IMR-90 (cell line): ENCODE results near the gene CASP14. TPM values are rescaled to one million over a fixed set of nuclear protein-coding genes. Genes with fewer than 3 reads are reported as not detected.

Experiments
- ATAC-seq: fragments of 200-7000 bp; cut with Tn5 transposase; 2 replicates; pipeline ENCODE4 v1.9.1; 2020; ENCODE audit warnings: low read depth, mild to moderate bottlenecking, moderate library complexity
- BruUV-seq: library from RNA; stranded (reverse); fragments of 400-500 nt; replicated peaks from 2 replicates; lab custom pipeline; 2021; lab: Mats Ljungman, UMichigan
- CTCF ChIA-PET: fragments of 300-600 bp; formaldehyde crosslinking; extraction: SDS; loops from one replicate; lab custom pipeline; 2021; ENCODE audit warnings: antibody characterized with exemption; lab: Yijun Ruan, JAX
- POLR2A ChIA-PET: fragments of 300-600 bp; sonication (Branson Sonifier 250); formaldehyde crosslinking; loops from one replicate; lab custom pipeline; 2022; ENCODE audit warnings: antibody characterized with exemption; ENCODE audit not compliant: unreplicated experiment; lab: Charles Lee
- DNase-seq: peaks from one replicate; pipeline ENCODE4 v3.0.0; 2013
- H2AFZ ChIP-seq: replicated peaks from 2 replicates; pipeline ENCODE3; 2013; ENCODE audit warnings: low read length, mild to moderate bottlenecking; ENCODE audit not compliant: poor library complexity
- H2AK5ac ChIP-seq: 2 replicates; pipeline ENCODE4 v1.6.1; 2013; ENCODE audit warnings: low read depth, low read length, inconsistent platforms
- H2AK9ac ChIP-seq: replicated peaks from 2 replicates; pipeline ENCODE3; 2013; ENCODE audit warnings: mild to moderate bottlenecking, low read depth, low read length, moderate library complexity; ENCODE audit not compliant: poor library complexity
- H2BK120ac ChIP-seq: 2 replicates; pipeline ENCODE4 v1.6.1; 2013; ENCODE audit warnings: low read depth, low read length, inconsistent platforms
- H2BK15ac ChIP-seq: 3 replicates; pipeline ENCODE4 v1.6.1; 2013; ENCODE audit warnings: low read depth, low read length, inconsistent platforms
- H2BK20ac ChIP-seq: 2 replicates; pipeline ENCODE4 v1.6.1; 2013; ENCODE audit warnings: low read depth, mild to moderate bottlenecking, inconsistent platforms, low read length, moderate library complexity
- H2BK5ac ChIP-seq: 2 replicates; pipeline ENCODE4 v1.6.1; 2013; ENCODE audit warnings: mild to moderate bottlenecking, low read depth, low read length, inconsistent platforms; ENCODE audit not compliant: poor library complexity, severe bottlenecking
- H3K14ac ChIP-seq: replicated peaks from 2 replicates; pipeline ENCODE4 v1.6.1; 2013; ENCODE audit warnings: low read depth, low read length, inconsistent platforms
- H3K18ac ChIP-seq: 2 replicates; pipeline ENCODE4 v1.6.1; 2013; ENCODE audit warnings: low read depth, low read length, control low read depth
- H3K23ac ChIP-seq: 2 replicates; pipeline ENCODE4 v1.6.1; 2013; ENCODE audit warnings: low read depth, low read length, inconsistent platforms
- H3K27ac ChIP-seq: 2 replicates; pipeline ENCODE4 v1.5.1; 2013; ENCODE audit warnings: mild to moderate bottlenecking, control low read depth, low read length; ENCODE audit not compliant: insufficient read depth
- H3K27me3 ChIP-seq: 2 replicates; pipeline ENCODE4 v1.6.1; 2013; ENCODE audit warnings: low read length; ENCODE audit not compliant: control insufficient read depth, insufficient read depth
- H3K36me3 ChIP-seq: 2 replicates; pipeline ENCODE4 v1.6.1; 2013; ENCODE audit warnings: low read length, mixed read lengths; ENCODE audit not compliant: control insufficient read depth, insufficient read depth
- H3K4ac ChIP-seq: 2 replicates; pipeline ENCODE4 v1.6.1; 2013; ENCODE audit warnings: low read depth, low read length, inconsistent platforms
- H3K4me1 ChIP-seq: 2 replicates; pipeline ENCODE4 v1.6.1; 2013; ENCODE audit warnings: low read length, mixed read lengths; ENCODE audit not compliant: control insufficient read depth, insufficient read depth
- H3K4me2 ChIP-seq: 2 replicates; pipeline ENCODE4 v1.6.1; 2013; ENCODE audit warnings: low read depth, mild to moderate bottlenecking, control low read depth, low read length, moderate library complexity
- H3K4me3 ChIP-seq: 2 replicates; pipeline ENCODE4 v1.5.1; 2013; ENCODE audit warnings: low read depth, mild to moderate bottlenecking, control low read depth, low read length, moderate library complexity; ENCODE audit not compliant: insufficient read depth
- H3K56ac ChIP-seq: 2 replicates; pipeline ENCODE4 v1.6.1; 2013; ENCODE audit warnings: low read length, inconsistent platforms; ENCODE audit not compliant: insufficient read depth; ENCODE audit errors: extremely low read depth
- H3K79me1 ChIP-seq, 2 experiments: 2 replicates each; pipeline ENCODE4 v1.6.1; 2013; ENCODE audit warnings: low read length in 2 of 2, inconsistent platforms in 1 of 2, low read depth in 1 of 2
- H3K9ac ChIP-seq: 2 replicates; pipeline ENCODE4 v1.6.1; 2013; ENCODE audit warnings: low read depth, low read length, control low read depth
- H3K9me1 ChIP-seq: 2 replicates; pipeline ENCODE4 v1.6.1; 2013; ENCODE audit warnings: low read length, inconsistent platforms; ENCODE audit not compliant: insufficient read depth
- H3K9me3 ChIP-seq: 2 replicates; pipeline ENCODE4 v1.6.1; 2013; ENCODE audit warnings: low read length; ENCODE audit not compliant: control insufficient read depth, insufficient read depth
- H4K20me1 ChIP-seq: 2 replicates; pipeline ENCODE4 v1.6.1; 2013; ENCODE audit warnings: low read length, inconsistent platforms; ENCODE audit not compliant: insufficient read depth
- H4K5ac ChIP-seq: 2 replicates; pipeline ENCODE4 v1.6.1; 2013; ENCODE audit warnings: mild to moderate bottlenecking, low read depth, low read length, control low read depth
- H4K8ac ChIP-seq, 2 experiments: 2 replicates each; pipeline ENCODE4 v1.6.1; 2013; ENCODE audit warnings: low read depth in 2 of 2, low read length in 2 of 2, control low read depth in 1 of 2, inconsistent platforms in 1 of 2
- H4K91ac ChIP-seq: 2 replicates; pipeline ENCODE4 v1.6.1; 2013; ENCODE audit warnings: low read depth, low read length, inconsistent platforms; ENCODE audit not compliant: insufficient read depth
- BHLHE40 ChIP-seq: fragments of 150-350 bp; IDR thresholded peaks from 2 replicates; pipeline ENCODE4 v1.6.1; 2016; ENCODE audit warnings: mild to moderate bottlenecking, low read depth, low read length
- CEBPB ChIP-seq: IDR thresholded peaks from 2 replicates; pipeline ENCODE4 v1.6.1; 2012; ENCODE audit warnings: low read depth, low read length, improper control_type of control experiment
- CHD1 ChIP-seq: IDR thresholded peaks from 2 replicates; pipeline ENCODE4 v1.6.1; 2012; ENCODE audit warnings: low read depth, low read length, improper control_type of control experiment
- FOS ChIP-seq: fragments of 150-350 bp; IDR thresholded peaks from 2 replicates; pipeline ENCODE4 v1.6.1; 2016; ENCODE audit warnings: low read depth, low read length
- MAFK ChIP-seq: IDR thresholded peaks from 2 replicates; pipeline ENCODE4 v1.6.1; 2012; ENCODE audit warnings: low read depth, low read length, improper control_type of control experiment
- MAZ ChIP-seq: IDR thresholded peaks from 2 replicates; pipeline ENCODE4 v1.6.1; 2012; ENCODE audit warnings: low read depth, mild to moderate bottlenecking, low read length, improper control_type of control experiment, moderate library complexity, borderline replicate concordance
- MXI1 ChIP-seq: IDR thresholded peaks from 2 replicates; pipeline ENCODE4 v1.6.1; 2012; ENCODE audit warnings: low read depth, mild to moderate bottlenecking, low read length, moderate library complexity, borderline replicate concordance
- NFE2L2 ChIP-seq: fragments of 150-350 bp; IDR thresholded peaks from 2 replicates; pipeline ENCODE4 v1.6.1; 2016; ENCODE audit warnings: low read depth, mild to moderate bottlenecking, low read length
- POLR2A ChIP-seq: IDR thresholded peaks from 2 replicates; pipeline ENCODE4 v1.6.1; 2012; ENCODE audit warnings: mild to moderate bottlenecking, low read depth, low read length
- RAD21 ChIP-seq: IDR thresholded peaks from 2 replicates; pipeline ENCODE4 v1.6.1; 2012; ENCODE audit warnings: low read length, improper control_type of control experiment
- RCOR1 ChIP-seq: IDR thresholded peaks from 2 replicates; pipeline ENCODE4 v1.6.1; 2012; ENCODE audit warnings: mild to moderate bottlenecking, low read length, improper control_type of control experiment; ENCODE audit not compliant: insufficient replicate concordance
- RFX5 ChIP-seq: IDR thresholded peaks from 2 replicates; pipeline ENCODE4 v1.8.0; 2012; ENCODE audit warnings: low read depth, mild to moderate bottlenecking, low read length, moderate library complexity
- SMC3 ChIP-seq: fragments of 150-350 bp; IDR thresholded peaks from 2 replicates; pipeline ENCODE4 v1.6.1; 2016; ENCODE audit warnings: low read depth, mild to moderate bottlenecking, antibody characterized with exemption, low read length, moderate library complexity
- WGBS, 2 experiments: methylation state at CpG; one replicate each; pipeline versions ENCODE4 v1.1.5 to v1.1.7; 2013; ENCODE audit warnings: missing lambda C conversion rate in 2 of 2; ENCODE audit not compliant: insufficient read length in 1 of 2; ENCODE audit errors: extremely low coverage in 2 of 2; 5-methylcytosine and 5-hydroxymethylcytosine counted together
- dilution Hi-C: fragments of 300-500 bp; cut with HindIII; formaldehyde crosslinking; loops from one replicate; pipeline ENCODE4 v1.14.3; 2018; ENCODE audit warnings: low sequenced_read_pairs; ENCODE audit not compliant: unreplicated experiment
- in situ Hi-C: fragments of 300-500 bp; cut with MboI; formaldehyde crosslinking; loops from 3 replicates; pipeline ENCODE4 v1.14.3; 2019; ENCODE audit warnings: low sequenced_read_pairs, inconsistent platforms, mixed read lengths
- intact Hi-C: fragments of 100-400 bp; cut with micrococcal nuclease; formaldehyde crosslinking; loops from 2 replicates; pipeline ENCODE4 v1.10.0; 2022
- polyA plus RNA-seq, 3 experiments: library from polyadenylated mRNA; depleted of rRNA; stranded (reverse); fragments of >200 nt; gene quantifications; 2 replicates each; pipeline ENCODE4 v1.2.3, GENCODE V29; 2012; ENCODE audit warnings: low replicate concordance in 1 of 3
- total RNA-seq: library from RNA; depleted of rRNA; stranded (reverse); fragments of >200 nt; gene quantifications from 2 replicates; pipeline ENCODE4 v1.2.3, GENCODE V29; 2012
- TF ChIP-seq, protein P1 (sequence below): fragments of 150-350 bp; IDR thresholded peaks from 2 replicates; pipeline ENCODE4 v1.6.1; 2016; ENCODE audit warnings: low read depth, mild to moderate bottlenecking, low read length, moderate library complexity, borderline replicate concordance
- TF ChIP-seq, protein P2 (sequence below): conservative IDR thresholded peaks from 2 replicates; pipeline ENCODE4 v1.5.1; 2012; ENCODE audit warnings: mild to moderate bottlenecking, low read depth, low read length, improper control_type of control experiment
- TF ChIP-seq, protein P3 (sequence below): fragments of 150-350 bp; IDR thresholded peaks from 2 replicates; pipeline ENCODE4 v1.6.1; 2017; ENCODE audit warnings: mild to moderate bottlenecking, antibody characterized with exemption, low read length, low read depth

CASP14 gene
- total and polyA plus RNA-seq, 2 of the 4 experiments (the other 2 are of a cell fraction) = not detected

DNA sequence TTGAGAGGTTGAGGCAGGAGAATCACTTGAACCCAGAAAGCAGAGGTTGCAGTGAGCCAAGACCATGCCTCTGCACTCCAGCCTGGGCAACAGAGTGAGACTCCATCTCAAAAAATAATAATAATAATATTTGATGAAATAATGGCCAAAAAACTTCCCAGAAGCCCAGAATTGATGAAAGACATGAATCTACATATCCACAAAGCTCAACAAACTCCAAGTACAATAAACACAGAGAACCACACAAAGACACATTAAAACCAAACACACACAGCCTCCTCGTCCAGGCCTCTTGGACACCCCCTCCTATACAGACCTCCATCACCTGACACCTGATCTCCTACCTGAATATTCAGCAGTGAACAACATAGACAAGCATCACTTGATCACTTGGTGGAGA lies 54.7 kb downstream of the CASP14 start:
- Histone ChIP-seq H2BK5ac (no peak overlapping the region), H3K18ac (no peak overlapping the region), H2BK120ac (no peak overlapping the region), H3K4me3 (no peak overlapping the region), H4K20me1 (peaks cover 8% of the 10 kb centered on the region), H2BK20ac (no peak overlapping the region), H4K8ac (no peak overlapping the region), H2AK9ac (no peak overlapping the region), H3K9me3 (peaks cover 11% of the 10 kb centered on the region), H2AFZ (no peak overlapping the region), H3K36me3 (peaks cover 4% of the 10 kb centered on the region; the same call in 1 of the 2 replicates), H3K27me3 (peaks cover 3% of the 10 kb centered on the region), H2AK5ac (no peak overlapping the region), H3K4me2 (no peak overlapping the region), H3K56ac (no peak overlapping the region), H4K91ac (no peak overlapping the region), H3K79me1 (peaks cover 0 to 18% of the 10 kb centered on the region in 2 experiments; a peak in 2 of 4 replicates), H3K23ac (no peak overlapping the region), H4K5ac (no peak overlapping the region), H3K27ac (no peak overlapping the region), H3K4ac (no peak overlapping the region), H2BK15ac (no peak overlapping the region), H3K9ac (no peak overlapping the region), H3K9me1 (no peaks in the 10 kb centered on the region), H3K14ac (no peak overlapping the region), H3K4me1 (peaks cover 6% of the 10 kb centered on the region)
- CTCF ChIA-PET = no interaction called here
- ATAC-seq (no peak), DNase-seq (no peak)
- dilution Hi-C loops (no loop called here), in situ Hi-C loops (loop anchor here (25.0 kb wide), 1 partner anchor 1083 kb away; the partner anchor contains the start of genes AP1M1 and FAM32A), intact Hi-C loops (loop anchor here (10.0 kb wide), 1 partner anchor 271 kb away; the partner anchor contains the start of gene AKAP8)
- POLR2A ChIA-PET = no interaction called here
- no TSS peak for BruUV-seq
- TF ChIP-seq, protein P1, sequence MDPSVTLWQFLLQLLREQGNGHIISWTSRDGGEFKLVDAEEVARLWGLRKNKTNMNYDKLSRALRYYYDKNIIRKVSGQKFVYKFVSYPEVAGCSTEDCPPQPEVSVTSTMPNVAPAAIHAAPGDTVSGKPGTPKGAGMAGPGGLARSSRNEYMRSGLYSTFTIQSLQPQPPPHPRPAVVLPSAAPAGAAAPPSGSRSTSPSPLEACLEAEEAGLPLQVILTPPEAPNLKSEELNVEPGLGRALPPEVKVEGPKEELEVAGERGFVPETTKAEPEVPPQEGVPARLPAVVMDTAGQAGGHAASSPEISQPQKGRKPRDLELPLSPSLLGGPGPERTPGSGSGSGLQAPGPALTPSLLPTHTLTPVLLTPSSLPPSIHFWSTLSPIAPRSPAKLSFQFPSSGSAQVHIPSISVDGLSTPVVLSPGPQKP = no peak
- TF ChIP-seq MXI1 (no peak), BHLHE40 (no peak), RAD21 (no peak), FOS (no peak), MAZ (no peak), CHD1 (no peak), RFX5 (no peak), POLR2A (no peak), RCOR1 (no peak), SMC3 (no peak), MAFK (no peak), NFE2L2 (no peak), CEBPB (no peak)
- TF ChIP-seq, protein P2, sequence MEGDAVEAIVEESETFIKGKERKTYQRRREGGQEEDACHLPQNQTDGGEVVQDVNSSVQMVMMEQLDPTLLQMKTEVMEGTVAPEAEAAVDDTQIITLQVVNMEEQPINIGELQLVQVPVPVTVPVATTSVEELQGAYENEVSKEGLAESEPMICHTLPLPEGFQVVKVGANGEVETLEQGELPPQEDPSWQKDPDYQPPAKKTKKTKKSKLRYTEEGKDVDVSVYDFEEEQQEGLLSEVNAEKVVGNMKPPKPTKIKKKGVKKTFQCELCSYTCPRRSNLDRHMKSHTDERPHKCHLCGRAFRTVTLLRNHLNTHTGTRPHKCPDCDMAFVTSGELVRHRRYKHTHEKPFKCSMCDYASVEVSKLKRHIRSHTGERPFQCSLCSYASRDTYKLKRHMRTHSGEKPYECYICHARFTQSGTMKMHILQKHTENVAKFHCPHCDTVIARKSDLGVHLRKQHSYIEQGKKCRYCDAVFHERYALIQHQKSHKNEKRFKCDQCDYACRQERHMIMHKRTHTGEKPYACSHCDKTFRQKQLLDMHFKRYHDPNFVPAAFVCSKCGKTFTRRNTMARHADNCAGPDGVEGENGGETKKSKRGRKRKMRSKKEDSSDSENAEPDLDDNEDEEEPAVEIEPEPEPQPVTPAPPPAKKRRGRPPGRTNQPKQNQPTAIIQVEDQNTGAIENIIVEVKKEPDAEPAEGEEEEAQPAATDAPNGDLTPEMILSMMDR = no peak
- TF ChIP-seq, protein P3, sequence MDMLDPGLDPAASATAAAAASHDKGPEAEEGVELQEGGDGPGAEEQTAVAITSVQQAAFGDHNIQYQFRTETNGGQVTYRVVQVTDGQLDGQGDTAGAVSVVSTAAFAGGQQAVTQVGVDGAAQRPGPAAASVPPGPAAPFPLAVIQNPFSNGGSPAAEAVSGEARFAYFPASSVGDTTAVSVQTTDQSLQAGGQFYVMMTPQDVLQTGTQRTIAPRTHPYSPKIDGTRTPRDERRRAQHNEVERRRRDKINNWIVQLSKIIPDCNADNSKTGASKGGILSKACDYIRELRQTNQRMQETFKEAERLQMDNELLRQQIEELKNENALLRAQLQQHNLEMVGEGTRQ = no peak
- WGBS, 2 experiments = no CpG with 5 or more reads among the region's 1 CpG
